GM21619 (cell line): ENCODE results near the gene COMMD3.
A peak's percentile ranks its signal among the peaks of the same experiment; 100 is the strongest.
"Not testable (repeated sequence)": the region's sequence is repeated elsewhere in the genome, so short reads cannot be mapped to it uniquely, and the experiment has no call there.

Source experiments
- ATAC-seq: cut with Tn5 transposase; IDR thresholded peaks from one replicate; pipeline ENCODE4 v1.9.1; 2021; ENCODE audit not compliant: unreplicated experiment

Gene COMMD3

GRCh38 chr10:22338185-22338900 is 22.2 kb downstream of the COMMD3 start:
- ATAC-seq: no peak

- ATAC-seq: no peak
These were observed 22.7 kb downstream of the COMMD3 start for GRCh38 chr10:22338931-22339330.

GRCh38 chr10:22339761-22340328 is 23.7 kb downstream of the COMMD3 start:
- ATAC-seq: no peak

- ATAC-seq: peak; percentile 44
These were observed 24.4 kb downstream of the COMMD3 start for GRCh38 chr10:22340329-22341189.

GRCh38 chr10:22341190-22341925 is 25.2 kb downstream of the COMMD3 start:
- peak; percentile 20 for ATAC-seq

- ATAC-seq: no peak
These were observed 25.7 kb downstream of the COMMD3 start for GRCh38 chr10:22341926-22342196.

GRCh38 chr10:22342421-22342820 is 26.2 kb downstream of the COMMD3 start:
- ATAC-seq: no peak

- ATAC-seq: no peak
These were observed 27.5 kb downstream of the COMMD3 start for GRCh38 chr10:22343731-22344130.

GRCh38 chr10:22344249-22344648 is 28.1 kb downstream of the COMMD3 start:
- no peak for ATAC-seq

- no peak for ATAC-seq
These were observed 28.7 kb downstream of the COMMD3 start for GRCh38 chr10:22344781-22345300.

GRCh38 chr10:22345301-22346095 is 29.3 kb downstream of the COMMD3 start, which contains the start of gene SPAG6:
Gene SPAG6, plus strand, starts transcription at chr10:22345496. Its CDS starts 116 bp downstream, at chr10:22345612.
- ATAC-seq: peak; percentile 23

- no peak for ATAC-seq
These were observed 30.0 kb downstream of the COMMD3 start for GRCh38 chr10:22346096-22346661.

- ATAC-seq: no peak
These were observed 33.6 kb downstream of the COMMD3 start for GRCh38 chr10:22349755-22350154.

- no peak for ATAC-seq
These were observed 35.0 kb downstream of the COMMD3 start for GRCh38 chr10:22351131-22351703.

- ATAC-seq: no peak
These were observed 40.2 kb downstream of the COMMD3 start for GRCh38 chr10:22356324-22356873.

- not testable (repeated sequence) for ATAC-seq
These were observed 41.6 kb downstream of the COMMD3 start for GRCh38 chr10:22357770-22358169.

GRCh38 chr10:22363305-22363704 is 47.1 kb downstream of the COMMD3 start:
- ATAC-seq: no peak

GRCh38 chr10:22364407-22365140 is 48.4 kb downstream of the COMMD3 start:
- no peak for ATAC-seq

- no peak for ATAC-seq
These were observed 49.0 kb downstream of the COMMD3 start for GRCh38 chr10:22365233-22365632.
